Measurements from ENCODE around the gene CSRP2.

CSRP2 gene

DNA sequence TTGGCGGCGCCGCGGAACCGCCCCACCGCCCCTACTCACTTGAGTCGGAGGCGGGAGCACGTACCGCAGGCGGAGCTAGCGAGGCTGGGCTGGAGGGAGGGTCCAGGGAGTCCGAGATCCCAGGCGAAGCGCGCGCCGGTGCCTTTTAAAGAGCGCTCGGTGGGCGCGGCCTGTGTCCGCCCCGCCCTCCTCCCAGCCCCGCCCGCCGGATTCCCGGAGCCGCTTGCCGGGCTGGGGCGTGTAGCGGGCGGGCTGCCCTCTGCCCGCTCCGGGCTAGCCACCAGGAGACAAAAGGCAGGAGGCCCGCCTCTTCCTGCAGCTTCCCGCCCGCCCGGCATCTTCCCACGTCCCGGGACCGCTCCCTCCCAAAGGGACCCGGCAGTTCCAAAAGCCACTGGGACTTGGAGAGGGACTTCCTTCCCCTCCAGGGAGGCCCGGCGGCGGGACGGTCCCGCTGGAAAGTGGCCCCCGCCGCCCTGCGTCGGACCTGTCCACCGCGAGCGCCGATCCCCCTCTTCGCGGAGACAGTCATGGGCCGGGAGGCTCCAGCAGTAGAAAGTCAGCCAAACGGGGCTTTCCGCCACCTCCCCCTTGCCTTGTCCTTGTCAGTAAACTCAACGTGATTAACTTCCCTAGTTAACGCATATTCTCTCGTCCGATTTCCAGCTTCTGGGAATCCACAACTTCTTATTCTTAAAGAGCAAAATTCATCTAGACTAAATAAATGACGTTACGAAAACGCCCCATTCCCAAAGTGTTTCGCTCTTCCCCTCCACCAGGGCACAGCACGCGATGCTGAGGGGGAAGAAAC, at the start of gene CSRP2:
TSS of gene CSRP2 (minus strand) at position 121 of the 811 bp plus-strand sequence. CDS start 12,759 bp downstream, outside the sequence.
- TF ChIP-seq, protein P1, sequence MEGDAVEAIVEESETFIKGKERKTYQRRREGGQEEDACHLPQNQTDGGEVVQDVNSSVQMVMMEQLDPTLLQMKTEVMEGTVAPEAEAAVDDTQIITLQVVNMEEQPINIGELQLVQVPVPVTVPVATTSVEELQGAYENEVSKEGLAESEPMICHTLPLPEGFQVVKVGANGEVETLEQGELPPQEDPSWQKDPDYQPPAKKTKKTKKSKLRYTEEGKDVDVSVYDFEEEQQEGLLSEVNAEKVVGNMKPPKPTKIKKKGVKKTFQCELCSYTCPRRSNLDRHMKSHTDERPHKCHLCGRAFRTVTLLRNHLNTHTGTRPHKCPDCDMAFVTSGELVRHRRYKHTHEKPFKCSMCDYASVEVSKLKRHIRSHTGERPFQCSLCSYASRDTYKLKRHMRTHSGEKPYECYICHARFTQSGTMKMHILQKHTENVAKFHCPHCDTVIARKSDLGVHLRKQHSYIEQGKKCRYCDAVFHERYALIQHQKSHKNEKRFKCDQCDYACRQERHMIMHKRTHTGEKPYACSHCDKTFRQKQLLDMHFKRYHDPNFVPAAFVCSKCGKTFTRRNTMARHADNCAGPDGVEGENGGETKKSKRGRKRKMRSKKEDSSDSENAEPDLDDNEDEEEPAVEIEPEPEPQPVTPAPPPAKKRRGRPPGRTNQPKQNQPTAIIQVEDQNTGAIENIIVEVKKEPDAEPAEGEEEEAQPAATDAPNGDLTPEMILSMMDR (IDR thresholded peaks at IDR 0.05; ENCODE audit: control extremely low read depth, extremely low read depth, low read depth, missing control alignments) = no peak
- DNase-seq (ENCODE audit: extremely low spot score) = peak; percentile 89
- CTCF ChIA-PET = no interaction called here
- POLR2A ChIA-PET = no interaction called here

DNA sequence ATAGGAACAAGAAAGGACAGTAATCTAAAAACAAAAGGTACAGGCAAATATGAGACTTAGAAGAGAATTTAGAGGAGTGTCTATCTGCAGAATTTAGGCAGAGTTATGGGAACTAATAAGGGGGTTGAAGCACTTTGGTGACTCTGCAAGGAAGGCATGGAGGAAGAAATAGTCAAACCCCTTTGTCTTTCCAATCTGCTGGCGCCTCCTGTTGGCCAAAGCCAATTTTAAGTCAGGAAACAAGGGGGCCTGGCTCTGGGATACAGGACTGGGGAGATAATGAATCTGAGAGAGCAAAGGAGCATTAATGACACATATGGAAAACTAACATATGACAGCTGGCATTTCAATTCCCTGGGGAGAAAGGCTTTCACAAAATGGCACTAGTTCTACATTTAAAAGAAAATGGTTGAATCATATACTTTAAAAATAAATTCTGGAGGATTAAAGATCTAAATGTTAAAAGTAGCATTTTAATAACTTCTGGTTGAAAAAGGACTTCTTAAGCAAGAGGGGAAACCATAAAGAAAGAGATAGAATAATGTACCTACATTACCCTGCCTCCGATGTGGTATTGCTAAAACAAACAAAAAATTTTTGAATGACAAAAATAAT, 48.5 kb upstream of the CSRP2 start:
- TF ChIP-seq, protein P1 (IDR thresholded peaks at IDR 0.05; ENCODE audit: control extremely low read depth, extremely low read depth, low read depth, missing control alignments) = peak; percentile 34
- POLR2A ChIA-PET = no interaction called here
- peak; percentile 44 for DNase-seq (ENCODE audit: extremely low spot score)
- CTCF ChIA-PET = interaction anchor here (0.9 to 1.4 kb wide), 3 partner anchors 10 to 305 kb away, joined by 3 to 4 read pairs (median 4); no protein-coding TSS in a partner anchor

DNA sequence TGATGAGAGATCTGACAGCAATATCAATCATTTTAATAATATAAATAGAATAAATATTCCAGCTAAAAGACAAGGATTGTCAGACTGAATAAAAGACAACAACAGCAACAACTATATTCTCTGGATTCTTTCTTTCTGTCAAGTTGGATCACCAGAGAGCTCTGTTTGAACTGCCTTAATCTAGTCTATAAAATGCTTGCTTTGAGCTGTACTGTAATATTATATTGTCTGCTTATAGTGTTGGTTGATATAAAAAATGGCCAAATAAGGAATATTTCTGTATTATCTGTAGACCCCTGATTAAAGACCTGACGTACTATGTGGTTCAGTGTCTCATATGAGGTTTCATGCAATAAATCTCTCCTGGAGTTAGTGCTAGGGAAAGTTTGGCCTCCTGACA, 46.3 kb upstream of the CSRP2 start:
- no peak for DNase-seq (ENCODE audit: extremely low spot score)
- ChIA-PET CTCF (no interaction called here), POLR2A (no interaction called here)
- TF ChIP-seq, protein P1 (IDR thresholded peaks at IDR 0.05; ENCODE audit: control extremely low read depth, extremely low read depth, low read depth, missing control alignments) = no peak

DNA sequence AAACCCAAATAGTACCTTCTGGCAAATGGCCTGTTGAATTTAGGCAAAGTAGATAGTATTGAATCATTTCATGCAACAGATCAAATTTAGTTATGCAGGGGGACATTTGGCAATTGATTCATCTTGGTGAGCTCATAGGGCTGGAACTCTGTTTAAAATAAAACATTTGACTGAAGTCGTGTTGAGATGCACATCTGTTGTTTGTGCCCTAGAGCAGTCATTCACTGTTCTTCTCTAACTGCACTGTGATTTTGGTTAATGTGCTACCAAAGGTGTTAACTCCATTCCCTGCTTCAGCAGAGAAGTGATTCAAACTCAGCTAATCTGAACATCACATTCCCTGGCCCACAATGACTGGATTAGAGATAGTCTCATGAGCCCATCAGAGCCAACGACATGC, 44.0 kb upstream of the CSRP2 start:
- POLR2A ChIA-PET = no interaction called here
- CTCF ChIA-PET = no interaction called here
- DNase-seq (ENCODE audit: extremely low spot score) = no peak
- TF ChIP-seq, protein P1 (IDR thresholded peaks at IDR 0.05; ENCODE audit: control extremely low read depth, extremely low read depth, low read depth, missing control alignments) = no peak

DNA sequence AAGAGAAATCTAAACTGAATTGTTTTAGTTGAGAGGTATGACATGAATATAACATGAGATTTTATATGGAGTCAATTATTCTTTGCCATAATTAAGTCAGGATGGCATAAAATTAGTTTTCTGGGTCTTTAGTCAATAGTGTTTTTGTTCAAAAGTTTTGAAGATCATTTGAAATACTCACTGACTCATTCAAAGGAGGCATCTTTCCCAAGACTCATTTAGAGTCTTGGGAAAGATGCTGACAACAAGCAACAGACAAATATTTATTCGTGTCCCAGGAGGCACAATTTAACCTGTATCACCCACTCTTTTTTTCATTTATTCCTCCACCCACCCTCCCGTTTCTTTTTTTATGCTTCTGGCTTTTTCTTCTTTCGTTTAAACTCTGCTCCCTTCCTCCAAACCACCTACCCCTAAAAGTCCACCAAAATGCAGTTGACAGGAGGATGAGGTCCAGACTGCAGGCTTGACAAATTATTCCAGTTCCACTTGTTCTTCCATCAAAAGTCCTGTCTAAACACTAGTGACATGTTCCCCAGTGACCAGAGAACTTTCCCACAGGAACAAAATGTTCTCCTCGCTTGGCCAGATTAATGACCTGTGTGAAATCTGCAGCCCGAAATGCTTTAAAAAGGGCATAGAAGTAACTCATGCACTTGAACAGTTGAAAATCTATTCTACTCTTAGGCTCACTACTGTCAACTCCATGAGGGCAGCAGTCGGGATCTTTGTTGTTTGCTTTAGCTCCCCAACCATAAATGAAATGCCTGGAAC, 43.3 kb upstream of the CSRP2 start:
- ChIA-PET POLR2A (no interaction called here), CTCF (interaction anchor here (0.7 kb wide), 1 partner anchor 10 kb away, joined by 3 read pairs; no protein-coding TSS in a partner anchor)
- DNase-seq (ENCODE audit: extremely low spot score) = no peak
- TF ChIP-seq, protein P1 (IDR thresholded peaks at IDR 0.05; ENCODE audit: control extremely low read depth, extremely low read depth, low read depth, missing control alignments) = no peak

DNA sequence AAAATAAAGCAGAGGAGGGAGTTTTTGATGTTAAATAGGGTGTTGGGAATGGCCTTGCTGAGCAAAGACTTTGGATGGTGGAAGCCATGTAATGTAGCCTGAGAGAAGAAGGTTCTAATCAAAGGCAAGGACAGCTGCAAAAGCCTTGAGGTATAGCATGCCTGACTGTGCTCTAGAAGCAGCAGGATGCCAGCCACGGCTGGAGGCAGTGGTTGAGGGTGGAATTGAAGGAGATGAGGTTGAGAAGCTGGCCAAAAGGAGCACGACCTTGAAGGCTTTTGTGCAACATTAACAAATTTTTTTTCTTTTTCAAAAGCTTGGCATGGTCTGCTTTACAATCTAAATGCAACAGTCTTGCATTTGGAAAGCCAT, 42.3 kb upstream of the CSRP2 start:
- no peak for DNase-seq (ENCODE audit: extremely low spot score)
- TF ChIP-seq, protein P1 (IDR thresholded peaks at IDR 0.05; ENCODE audit: control extremely low read depth, extremely low read depth, low read depth, missing control alignments) = no peak
- ChIA-PET CTCF (interaction anchor here (0.7 kb wide), 1 partner anchor 9 kb away, joined by 3 read pairs; no protein-coding TSS in a partner anchor), POLR2A (no interaction called here)

Data from GM10248 (cell line).